ENCODE measurements around the gene G6PC3. TPM values are rescaled to one million over a fixed set of nuclear protein-coding genes. Genes with fewer than 3 reads are reported as not detected.

Gene G6PC3
- total and polyA plus RNA-seq, 2 donors (not counting 3 experiments of a cell fraction or from before 2014, with no cell fraction given), result 78.4 to 194 TPM

DNA sequence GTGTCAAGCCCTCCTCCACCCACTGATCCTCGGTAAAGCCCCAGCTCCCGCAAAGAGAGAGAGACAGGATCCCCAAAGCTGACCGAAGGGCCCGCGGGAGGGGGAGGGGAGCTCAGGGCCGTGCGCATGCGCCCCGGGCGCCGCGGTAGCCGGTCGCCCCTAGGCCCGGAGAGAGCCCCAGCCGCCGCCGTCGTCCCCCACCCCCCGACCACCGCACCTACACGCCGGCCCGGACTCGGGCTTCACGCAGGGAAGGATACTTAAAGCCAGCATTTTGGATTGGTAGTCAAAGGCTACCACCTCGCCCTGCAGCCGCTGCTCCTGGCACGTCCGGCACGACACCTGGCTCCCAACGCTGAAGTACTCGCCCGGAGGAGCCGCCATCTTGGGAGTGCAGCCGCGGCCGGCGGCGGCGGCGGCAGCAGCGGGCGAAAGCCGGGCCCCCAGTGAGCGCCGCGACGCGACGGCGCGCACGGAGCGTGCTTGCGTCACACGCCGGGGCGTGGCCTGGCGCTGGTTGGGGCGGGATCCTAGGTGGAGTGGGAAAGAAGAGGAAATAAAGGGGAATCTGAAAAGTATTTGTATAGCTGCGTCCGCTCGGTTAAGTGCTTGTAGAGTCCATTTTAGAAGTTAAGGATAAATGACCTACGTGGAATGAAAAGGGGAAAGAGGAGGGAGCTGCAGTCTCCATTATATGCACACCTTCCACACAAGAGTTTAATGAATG, 4.2 kb upstream of the G6PC3 start, which contains the start of gene LSM12:
Gene LSM12, minus strand, starts transcription at position 468 of the 727 bp plus-strand sequence. Its CDS starts 84 bp downstream, at position 384.
- H3K4me1 ChIP-seq (ENCODE audit: control insufficient read depth, extremely low read depth, insufficient read depth, low read length), result peaks cover 22% of the 10 kb centered on the region
- DNase-seq (ENCODE audit: low read depth, low spot score), result peak; percentile 94
- no TSS peak for BruUV-seq (replicated peaks)
- ChIA-PET POLR2A (interaction anchor here (0.5 to 1.5 kb wide), 5 partner anchors 50 to 636 kb away, joined by 3 to 7 read pairs (median 4); partner anchors contain the start of gene HDAC5), CTCF (interaction anchor here (0.5 to 1.9 kb wide), 9 partner anchors 17 to 137 kb away, joined by 3 to 9 read pairs (median 4); partner anchors contain the start of gene HDAC5)
- H3K9me1 ChIP-seq (replicated peaks; ENCODE audit: control insufficient read depth, extremely low read depth, insufficient read depth, low read length), result no peaks in the 10 kb centered on the region
- H3K9ac ChIP-seq (replicated peaks; ENCODE audit: extremely low read depth, insufficient read depth, low read length), result peak within 1 kb of the TSS; percentile 93
- peak; percentile 76 for FAIRE-seq
- no peak for TF ChIP-seq GATA2 (IDR thresholded peaks at IDR 0.05; ENCODE audit: insufficient read depth, insufficient read length, low read depth, low read length)
- no peak for TF ChIP-seq CTCF (IDR thresholded peaks at IDR 0.05; ENCODE audit: extremely low read depth in 1 of 2, insufficient read depth in 1 of 2, low read depth in 1 of 2, low read length in 2 of 2)
- peak; percentile 60 for TF ChIP-seq POLR2A (IDR thresholded peaks at IDR 0.05; ENCODE audit: low read depth, low read length)
- TF ChIP-seq, protein P1, sequence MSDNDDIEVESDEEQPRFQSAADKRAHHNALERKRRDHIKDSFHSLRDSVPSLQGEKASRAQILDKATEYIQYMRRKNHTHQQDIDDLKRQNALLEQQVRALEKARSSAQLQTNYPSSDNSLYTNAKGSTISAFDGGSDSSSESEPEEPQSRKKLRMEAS (IDR thresholded peaks at IDR 0.05; ENCODE audit: insufficient read depth, insufficient read length), result no peak
- TF ChIP-seq POLR2AphosphoS5 (IDR thresholded peaks at IDR 0.05; ENCODE audit: insufficient read depth, low read depth, low read length), result peak; percentile 67
- H3K27ac ChIP-seq (ENCODE audit: insufficient read depth, low read depth, low read length), result peak within 1 kb of the TSS; percentile 87
- H4K20me1 ChIP-seq (replicated peaks; ENCODE audit: control insufficient read depth, extremely low read depth, insufficient read depth, low read length), result no peaks in the 10 kb centered on the region
- H3K36me3 ChIP-seq (ENCODE audit: control insufficient read depth in 2 of 2, extremely low read depth in 1 of 2, insufficient read depth in 2 of 2, low read length in 2 of 2), result peaks cover 4 to 12% of the 10 kb centered on the region in 2 experiments
- intact Hi-C loops (cut with micrococcal nuclease) (loop anchor here (1.0 kb wide), 2 partner anchors 29 to 57 kb away; partner anchors contain the start of gene HDAC5), dilution Hi-C loops (cut with MboI; ENCODE audit: extremely low pct_ligation_motif_present, low sequenced_read_pairs) (no loop called here)
- peaks cover 48% of the 10 kb centered on the region for H3K79me2 ChIP-seq (ENCODE audit: control insufficient read depth, insufficient read depth, low read length)
- no peaks in the 10 kb centered on the region for H3K27me3 ChIP-seq (ENCODE audit: control insufficient read depth in 2 of 2, insufficient read depth in 2 of 2, low read length in 2 of 2)
- H3K4me3 ChIP-seq (replicated peaks in 1 of 3; ENCODE audit: insufficient read depth in 1 of 3, low read depth in 1 of 3, low read length in 3 of 3), result peak within 1 kb of the TSS; percentile 89 to 97 (median 92)
- H3K9me3 ChIP-seq (replicated peaks; ENCODE audit: control insufficient read depth, insufficient read depth, low read length), result no peaks in the 10 kb centered on the region
- peak within 1 kb of the TSS; percentile 6 for H2AFZ ChIP-seq (ENCODE audit: low read depth, low read length)
- H3K4me2 ChIP-seq (ENCODE audit: insufficient read depth, low read length), result peak within 1 kb of the TSS; percentile 77

Measured in endothelial cell of umbilical vein (primary cell).